Lower leg skin (tissue), 4 donors: ENCODE measurements around the gene CCL3. TPM values are rescaled to one million over a fixed set of nuclear protein-coding genes. Genes with fewer than 3 reads are reported as not detected.

Experiments
- DNase-seq, 2 donors: peaks; one replicate each; pipeline ENCODE4 v3.0.0-alpha.2; 2019; ENCODE audit warnings: low spot score in 2 of 2
- H3K4me3 ChIP-seq: fragments of 200-600 bp; sonication (generic); 2 replicates; pipeline ENCODE4 v1.5.1; 2017; ENCODE audit warnings: mild to moderate bottlenecking, low read depth; ENCODE audit not compliant: poor library complexity, severe bottlenecking
- POLR2A ChIP-seq, 2 donors: fragments of 450-650 bp; IDR thresholded peaks; one replicate each; pipeline ENCODE4 v1.6.1; 2016 to 2017; ENCODE audit warnings: antibody characterized with exemption in 2 of 2, mild to moderate bottlenecking in 1 of 2, moderate library complexity in 1 of 2
- WGBS, 2 donors: methylation state at CpG; one replicate each; pipeline ENCODE4 v1.1.5; 2018; 5-methylcytosine and 5-hydroxymethylcytosine counted together
- intact Hi-C: fragments of 100-400 bp; cut with DNase I; formaldehyde crosslinking; loops from one replicate; pipeline ENCODE4 v1.15.0; 2023; ENCODE audit warnings: low total_unique reads
- total RNA-seq, 4 donors: library from RNA; depleted of rRNA; stranded (reverse); fragments of >200 nt; gene quantifications; one replicate each; pipeline ENCODE4 v1.1.0, GENCODE V29; 2016
- TF ChIP-seq, protein P1 (sequence below), 3 donors: fragments of 450-650 bp; IDR thresholded peaks; one replicate each; pipeline ENCODE4 v1.5.1; 2016; ENCODE audit warnings: antibody characterized with exemption in 3 of 3, mild to moderate bottlenecking in 3 of 3, moderate library complexity in 2 of 3

The CCL3 gene
- total RNA-seq, 4 donors from 2014 or later: 0.79 to 2.9 TPM; not detected in 2

DNA sequence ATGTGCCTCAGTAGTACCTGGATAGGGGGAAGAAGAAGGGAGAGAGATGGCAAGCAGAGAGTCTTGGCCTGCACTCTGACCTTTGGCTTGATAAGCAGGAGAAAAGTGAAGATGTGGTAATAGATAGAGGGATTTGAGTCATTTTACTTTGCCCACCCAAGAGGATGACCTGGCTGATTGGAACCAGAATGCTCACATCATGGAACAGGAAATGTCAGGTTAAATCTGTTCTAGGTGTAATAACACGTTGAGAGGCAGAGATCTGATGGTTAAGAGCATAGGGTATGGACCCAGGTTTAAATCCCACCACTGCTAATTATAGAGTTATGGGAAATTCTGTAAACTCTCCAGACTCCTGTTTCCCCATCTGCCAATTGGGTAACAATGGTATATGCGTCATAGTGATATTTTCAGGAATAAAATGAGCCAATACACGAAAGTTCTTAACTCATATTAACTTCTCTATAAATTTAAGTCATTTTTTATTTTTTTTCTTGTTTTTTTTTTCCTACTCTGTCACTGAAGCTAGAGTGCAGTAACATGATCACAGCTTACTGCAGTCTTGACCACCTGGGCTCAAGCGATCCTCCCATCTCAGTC, 33.9 kb downstream of the CCL3 start:
- no peak overlapping the region for H3K4me3 ChIP-seq
- no peak for DNase-seq
- TF ChIP-seq, protein P1, sequence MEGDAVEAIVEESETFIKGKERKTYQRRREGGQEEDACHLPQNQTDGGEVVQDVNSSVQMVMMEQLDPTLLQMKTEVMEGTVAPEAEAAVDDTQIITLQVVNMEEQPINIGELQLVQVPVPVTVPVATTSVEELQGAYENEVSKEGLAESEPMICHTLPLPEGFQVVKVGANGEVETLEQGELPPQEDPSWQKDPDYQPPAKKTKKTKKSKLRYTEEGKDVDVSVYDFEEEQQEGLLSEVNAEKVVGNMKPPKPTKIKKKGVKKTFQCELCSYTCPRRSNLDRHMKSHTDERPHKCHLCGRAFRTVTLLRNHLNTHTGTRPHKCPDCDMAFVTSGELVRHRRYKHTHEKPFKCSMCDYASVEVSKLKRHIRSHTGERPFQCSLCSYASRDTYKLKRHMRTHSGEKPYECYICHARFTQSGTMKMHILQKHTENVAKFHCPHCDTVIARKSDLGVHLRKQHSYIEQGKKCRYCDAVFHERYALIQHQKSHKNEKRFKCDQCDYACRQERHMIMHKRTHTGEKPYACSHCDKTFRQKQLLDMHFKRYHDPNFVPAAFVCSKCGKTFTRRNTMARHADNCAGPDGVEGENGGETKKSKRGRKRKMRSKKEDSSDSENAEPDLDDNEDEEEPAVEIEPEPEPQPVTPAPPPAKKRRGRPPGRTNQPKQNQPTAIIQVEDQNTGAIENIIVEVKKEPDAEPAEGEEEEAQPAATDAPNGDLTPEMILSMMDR (IDR thresholded peaks at IDR 0.05): no peak
- TF ChIP-seq POLR2A (IDR thresholded peaks at IDR 0.05): no peak
- intact Hi-C loops: no loop called here
- WGBS, 2 donors: 76 to 79% methylated on average over 4 of the region's 4 CpGs

DNA sequence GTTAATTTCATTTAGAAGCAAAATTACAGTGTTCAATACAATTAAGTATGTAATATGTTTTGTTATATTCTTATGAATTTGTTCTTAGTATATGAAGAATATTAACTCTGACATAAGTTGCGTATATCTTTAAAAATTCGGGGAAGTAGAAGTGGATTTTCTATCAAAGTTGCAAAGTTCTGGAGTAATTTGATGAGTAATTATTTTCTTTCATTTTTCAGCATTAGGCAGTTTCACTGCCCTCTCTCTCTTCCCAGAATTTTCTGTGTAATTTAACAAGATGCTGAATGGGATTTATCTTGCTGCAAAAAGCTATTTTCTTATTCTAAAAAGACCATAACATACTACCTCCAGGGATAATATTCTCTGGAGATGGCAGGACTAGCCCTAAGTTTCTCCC, 34.8 kb downstream of the CCL3 start:
- 79 to 82% methylated on average over 2 of the region's 2 CpGs for WGBS, 2 donors
- no peak overlapping the region for H3K4me3 ChIP-seq
- DNase-seq: no peak
- intact Hi-C loops: no loop called here
- TF ChIP-seq, protein P1 (IDR thresholded peaks at IDR 0.05): no peak
- no peak for TF ChIP-seq POLR2A (IDR thresholded peaks at IDR 0.05)

DNA sequence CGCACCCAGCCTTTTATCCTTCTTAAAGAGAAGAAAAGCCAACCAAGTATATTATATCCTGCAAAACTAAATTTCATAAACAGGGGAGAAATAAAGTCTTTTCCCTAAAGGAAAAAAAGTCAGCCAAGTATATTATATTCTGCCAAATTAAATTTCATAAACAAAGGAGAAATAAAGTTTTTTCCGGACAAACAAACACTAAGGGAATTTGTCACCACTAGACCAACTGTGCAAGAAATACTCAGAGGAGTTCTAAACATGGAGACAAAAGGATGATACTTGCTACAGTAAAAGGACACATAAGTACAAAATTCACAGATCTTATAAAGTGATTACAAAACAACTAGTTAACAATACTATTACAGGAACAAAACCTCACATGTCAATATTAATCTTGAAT, 40.3 kb downstream of the CCL3 start:
- WGBS, 2 donors: 97 to 100% methylated on average over 2 of the region's 2 CpGs
- intact Hi-C loops: no loop called here
- no peak for DNase-seq
- TF ChIP-seq, protein P1 (IDR thresholded peaks at IDR 0.05): no peak
- TF ChIP-seq POLR2A (IDR thresholded peaks at IDR 0.05): no peak
- H3K4me3 ChIP-seq: no peak overlapping the region

DNA sequence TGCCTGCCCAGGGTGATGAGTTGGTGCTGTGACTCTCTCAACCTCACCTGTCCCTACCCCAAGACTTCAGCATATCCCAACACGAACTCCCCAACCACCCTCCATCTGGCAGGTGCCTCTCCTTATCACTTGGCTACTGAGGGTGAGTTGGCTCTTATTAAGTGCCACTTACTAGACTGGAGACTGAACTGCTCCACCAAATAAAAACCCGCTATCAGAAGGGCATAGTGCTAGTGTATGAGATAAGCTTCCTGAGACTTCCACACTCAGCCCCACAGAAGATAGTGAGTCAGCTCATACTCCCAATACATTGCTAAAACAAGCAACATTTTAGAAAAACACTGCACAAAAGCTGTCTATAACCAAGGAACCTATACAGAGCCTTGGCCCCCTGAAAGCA, 41.9 kb downstream of the CCL3 start:
- WGBS, 2 donors: 71 to 77% methylated on average over 2 of the region's 2 CpGs
- no peak overlapping the region for H3K4me3 ChIP-seq
- intact Hi-C loops: no loop called here
- TF ChIP-seq POLR2A (IDR thresholded peaks at IDR 0.05): no peak
- TF ChIP-seq, protein P1 (IDR thresholded peaks at IDR 0.05): no peak
- no peak for DNase-seq

Other genes starting within 250 kb of the CCL3 start
- gene HEATR9, start 221.3 kb downstream of the CCL3 start, total RNA-seq: not detected
- gene CCL5, start 209.8 kb downstream of the CCL3 start, total RNA-seq: 1 to 10 TPM in 3 of 4 donors, under 1 TPM in 1; 0.91 to 2.2 (median 1.2) TPM
- not detected for gene RDM1, start 159.4 kb downstream of the CCL3 start, total RNA-seq
- gene LYZL6, start 146.4 kb downstream of the CCL3 start, total RNA-seq: not detected
- under 1 TPM in 1 of 4 donors, not detected in 3; 0.39 TPM for gene CCL16, start 108.6 kb downstream of the CCL3 start, total RNA-seq
- gene CCL14, start 103.4 kb downstream of the CCL3 start, total RNA-seq: 10 to 100 TPM in 3 of 4 donors, 1 to 10 TPM in 1; 3.5 to 28.2 (median 17.3) TPM
- gene CCL15, start 88.6 kb downstream of the CCL3 start, total RNA-seq: not detected
- gene CCL23, start 72.2 kb downstream of the CCL3 start, total RNA-seq: 10 to 100 TPM in 1 of 4 donors, 1 to 10 TPM in 1, under 1 TPM in 1, not detected in 1; 0.95 to 11.2 (median 3.9) TPM
- gene CCL18, start 25.9 kb downstream of the CCL3 start, total RNA-seq: under 1 TPM in 1 of 4 donors, not detected in 3; 0.19 TPM
- under 1 TPM in 3 of 4 donors, not detected in 1; 0.29 to 0.76 (median 0.61) TPM for gene CCL4, start 13.7 kb upstream of the CCL3 start, total RNA-seq
- 1 to 10 TPM in 3 of 4 donors, under 1 TPM in 1; 0.76 to 9.4 (median 5.8) TPM for gene TBC1D3B, start 86.5 kb upstream of the CCL3 start, total RNA-seq
- gene CCL3L1, start 106.6 kb upstream of the CCL3 start, total RNA-seq: not detected
- 1 to 10 TPM in 1 of 4 donors, not detected in 3; 1.1 TPM for gene CCL4L2, start 120.9 kb upstream of the CCL3 start, total RNA-seq
- 1 to 10 TPM in 1 of 4 donors, under 1 TPM in 1, not detected in 2; 0.34 to 1.5 TPM for gene TBC1D3I, start 174.4 kb upstream of the CCL3 start, total RNA-seq
- 1 to 10 TPM in 1 of 4 donors, not detected in 3; 3.6 TPM for gene TBC1D3G, start 233.7 kb upstream of the CCL3 start, total RNA-seq